Muscle layer of duodenum (tissue), 2 donors: Measurements from ENCODE around the gene PVR.

Experiments used
- H3K27ac ChIP-seq: one replicate; pipeline ENCODE4 v1.7.0; 2013; ENCODE audit warnings: mild to moderate bottlenecking, low read length
- H3K27me3 ChIP-seq: one replicate; pipeline ENCODE4 v1.7.0; 2013; ENCODE audit warnings: low read depth, mild to moderate bottlenecking, control low read depth, low read length
- H3K36me3 ChIP-seq, 2 donors: one replicate each; pipeline ENCODE4 v1.7.0; 2013; ENCODE audit warnings: low read length in 2 of 2, control low read depth in 1 of 2, mild to moderate bottlenecking in 1 of 2; ENCODE audit not compliant: insufficient read depth in 2 of 2, control insufficient read depth in 1 of 2
- H3K4me1 ChIP-seq, 2 donors: one replicate each; pipeline ENCODE4 v1.7.0; 2013; ENCODE audit warnings: low read length in 2 of 2, mild to moderate bottlenecking in 2 of 2, control low read depth in 1 of 2, moderate library complexity in 1 of 2; ENCODE audit not compliant: insufficient read depth in 2 of 2, control insufficient read depth in 1 of 2
- H3K4me3 ChIP-seq, 2 donors: one replicate each; pipeline ENCODE4 v1.7.0; 2013; ENCODE audit warnings: low read length in 2 of 2, low read depth in 1 of 2, mild to moderate bottlenecking in 1 of 2
- H3K9me3 ChIP-seq, 2 donors: one replicate each; pipeline ENCODE4 v1.7.0; 2013; ENCODE audit warnings: low read length in 2 of 2, control low read depth in 1 of 2, mild to moderate bottlenecking in 1 of 2; ENCODE audit not compliant: control insufficient read depth in 1 of 2
- donor health status: healthy.

Gene PVR

GRCh38 chr19:44635581-44636438, 7.9 kb upstream of the PVR start:
- Histone ChIP-seq H3K4me1 (no peaks in the 10 kb centered on the region), H3K4me3 (no peak overlapping the region), H3K9me3 (no peaks in the 10 kb centered on the region), H3K36me3 (no peaks in the 10 kb centered on the region), H3K27ac (no peak overlapping the region), H3K27me3 (no peaks in the 10 kb centered on the region)

DNA sequence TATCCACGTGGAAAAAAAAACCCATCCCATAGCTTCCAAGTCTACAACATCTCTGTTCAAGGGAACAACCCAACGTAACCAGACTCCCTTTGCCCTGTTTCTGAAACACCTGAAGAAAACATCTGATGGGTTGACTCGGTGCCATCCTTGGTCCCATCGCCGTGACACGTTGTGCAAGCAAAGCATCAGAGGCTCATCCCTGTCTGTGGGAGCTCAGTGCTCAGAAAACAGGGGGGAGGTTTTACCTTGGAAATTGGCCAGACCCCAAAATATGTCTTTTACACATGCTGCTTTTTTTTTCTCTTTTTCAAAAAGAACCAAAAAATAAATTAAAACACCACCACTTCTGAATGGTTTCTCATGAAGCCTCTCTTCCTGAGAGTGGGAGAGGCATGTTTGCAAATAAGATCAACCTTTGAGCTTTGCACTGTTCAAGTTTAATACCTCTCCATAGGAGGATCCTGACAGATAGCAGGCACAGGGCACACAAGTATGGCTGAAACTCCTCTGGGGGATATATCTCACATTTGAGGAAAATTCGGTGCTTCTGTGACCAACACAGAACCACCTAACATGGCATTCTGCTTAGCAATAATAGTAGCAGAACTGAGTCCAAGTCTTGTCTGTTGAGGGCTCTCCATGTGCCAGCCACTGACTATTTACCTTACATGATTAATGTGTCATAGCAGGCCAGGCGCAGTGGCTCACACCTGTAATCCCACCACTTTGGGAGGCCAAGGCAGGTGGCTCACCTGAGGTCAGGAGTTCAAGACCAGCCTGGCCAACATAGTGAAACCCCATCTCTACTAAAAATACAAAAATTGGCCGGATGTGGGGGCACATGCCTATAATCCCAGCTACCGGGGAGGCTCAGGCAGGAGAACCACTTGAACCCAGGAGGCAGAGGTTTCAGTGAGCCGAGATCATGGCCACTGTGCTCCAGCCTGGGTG, 7.0 kb upstream of the PVR start:
- H3K36me3 ChIP-seq = no peaks in the 10 kb centered on the region
- H3K27me3 ChIP-seq = no peaks in the 10 kb centered on the region
- no peak overlapping the region for H3K27ac ChIP-seq
- no peak overlapping the region for H3K4me3 ChIP-seq
- H3K4me1 ChIP-seq = no peaks in the 10 kb centered on the region
- no peaks in the 10 kb centered on the region for H3K9me3 ChIP-seq

- Histone ChIP-seq H3K4me1 (no peaks in the 10 kb centered on the region), H3K36me3 (no peaks in the 10 kb centered on the region), H3K27me3 (no peaks in the 10 kb centered on the region), H3K27ac (no peak overlapping the region), H3K9me3 (no peaks in the 10 kb centered on the region), H3K4me3 (no peak overlapping the region)
Measured at GRCh38 chr19:44637390-44637764, 6.3 kb upstream of the PVR start.

- Histone ChIP-seq H3K4me1 (no peaks in the 10 kb centered on the region), H3K27me3 (no peaks in the 10 kb centered on the region), H3K36me3 (no peaks in the 10 kb centered on the region), H3K4me3 (no peak overlapping the region), H3K27ac (no peak overlapping the region), H3K9me3 (no peaks in the 10 kb centered on the region)
Measured at GRCh38 chr19:44640518-44640917, 3.2 kb upstream of the PVR start.

- Histone ChIP-seq H3K27me3 (no peaks in the 10 kb centered on the region), H3K36me3 (no peaks in the 10 kb centered on the region), H3K4me1 (peaks cover 0 to 4% of the 10 kb centered on the region in 2 donors), H3K27ac (no peak overlapping the region), H3K4me3 (no peak overlapping the region), H3K9me3 (no peaks in the 10 kb centered on the region)
Measured at GRCh38 chr19:44641501-44642265, 2.0 kb upstream of the PVR start.

DNA sequence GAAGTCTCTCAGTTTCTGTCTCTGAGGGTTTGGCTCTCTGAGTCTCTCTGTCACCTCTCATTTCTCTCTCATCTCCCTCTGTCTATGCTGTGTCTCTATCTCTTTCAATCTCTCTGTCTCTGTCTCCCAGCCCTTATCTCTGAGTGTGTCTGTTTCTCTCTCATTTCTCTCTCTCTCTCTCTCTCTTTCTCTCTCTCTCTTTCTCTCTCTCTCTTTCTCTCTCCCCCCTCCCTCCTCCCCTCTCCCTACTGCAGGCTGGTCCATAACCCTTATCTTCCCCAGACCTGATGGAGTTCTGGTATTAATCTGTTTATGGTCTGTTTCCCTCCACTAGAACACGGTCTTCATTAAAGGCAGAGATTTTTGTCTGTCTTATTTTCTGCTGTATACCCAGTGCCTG, 1.3 kb upstream of the PVR start:
- Histone ChIP-seq H3K9me3 (no peaks in the 10 kb centered on the region), H3K27me3 (no peaks in the 10 kb centered on the region), H3K4me1 (peaks cover 0 to 8% of the 10 kb centered on the region in 2 donors), H3K27ac (no peak overlapping the region), H3K36me3 (no peaks in the 10 kb centered on the region), H3K4me3 (no peak overlapping the region)

GRCh38 chr19:44644402-44645016, 799 bp downstream of the PVR start:
- Histone ChIP-seq H3K27ac (peak overlapping the region; percentile 60), H3K4me3 (peak overlapping the region; percentile 68 to 93), H3K9me3 (no peaks in the 10 kb centered on the region), H3K27me3 (no peaks in the 10 kb centered on the region), H3K36me3 (peaks cover 0 to 1% of the 10 kb centered on the region in 2 donors), H3K4me1 (peaks cover 0 to 21% of the 10 kb centered on the region in 2 donors)

DNA sequence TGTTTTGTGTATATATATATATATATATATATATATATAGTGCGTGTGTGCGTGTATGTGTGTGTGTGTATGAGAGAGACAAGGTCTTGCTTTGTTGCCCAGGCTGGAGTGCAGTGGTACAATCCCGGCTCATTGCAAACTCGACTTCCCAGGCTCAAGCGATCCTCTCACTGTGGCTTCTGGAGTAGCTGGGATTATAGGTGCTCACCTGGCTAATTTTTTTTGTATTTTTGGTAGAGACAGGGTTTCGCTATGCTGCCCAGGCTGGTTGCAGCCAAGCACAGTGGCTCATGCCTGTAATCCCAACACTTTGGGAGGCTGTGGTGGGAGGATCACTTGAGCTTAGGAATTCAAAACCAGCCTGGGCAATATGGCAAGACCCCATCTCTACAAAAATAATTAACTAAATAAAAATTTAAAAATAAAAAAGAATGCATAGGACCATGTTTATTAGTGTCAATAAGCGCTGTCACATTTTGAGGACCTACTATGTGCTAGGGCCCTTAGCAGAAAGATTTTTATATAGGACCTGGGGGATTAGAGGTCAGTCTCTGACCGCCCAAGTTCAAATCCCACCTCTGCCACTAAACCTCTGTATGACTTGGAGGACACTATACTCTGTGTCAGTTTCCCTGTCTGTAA, 1.8 kb downstream of the PVR start:
- H3K4me1 ChIP-seq = peaks cover 0 to 21% of the 10 kb centered on the region in 2 donors
- no peak overlapping the region for H3K4me3 ChIP-seq
- no peaks in the 10 kb centered on the region for H3K27me3 ChIP-seq
- no peak overlapping the region for H3K27ac ChIP-seq
- peaks cover 9 to 12% of the 10 kb centered on the region in 2 donors for H3K36me3 ChIP-seq
- no peaks in the 10 kb centered on the region for H3K9me3 ChIP-seq

GRCh38 chr19:44646049-44646416, 2.3 kb downstream of the PVR start:
- Histone ChIP-seq H3K4me1 (peaks cover 0 to 21% of the 10 kb centered on the region in 2 donors), H3K27me3 (no peaks in the 10 kb centered on the region), H3K36me3 (peaks cover 9 to 17% of the 10 kb centered on the region in 2 donors), H3K4me3 (no peak overlapping the region), H3K9me3 (no peaks in the 10 kb centered on the region), H3K27ac (no peak overlapping the region)

- Histone ChIP-seq H3K27me3 (no peaks in the 10 kb centered on the region), H3K4me1 (peaks cover 0 to 21% of the 10 kb centered on the region in 2 donors), H3K9me3 (no peaks in the 10 kb centered on the region), H3K36me3 (peaks cover 16 to 24% of the 10 kb centered on the region in 2 donors), H3K4me3 (no peak overlapping the region), H3K27ac (no peak overlapping the region)
Measured at GRCh38 chr19:44647144-44647543, 3.4 kb downstream of the PVR start.
